Central memory CD4-positive, alpha-beta T cell (primary cell): Measurements from ENCODE around the gene AP1S1.
"Not testable (repeated sequence)": the region's sequence is repeated elsewhere in the genome, so short reads cannot be mapped to it uniquely, and the experiment has no call there.

Experiments used
- DNase-seq: peaks from one replicate; pipeline ENCODE4 v3.0.0; 2022
- total RNA-seq, 3 experiments: gene quantifications; one replicate each; lab custom pipeline; 2026; lab: John Stamatoyannopoulos, UW

Gene AP1S1
- total RNA-seq = 1.7 to 15.9 (median 9.8) reads per million in 3 experiments

GRCh38 chr7:101153969-101154692 lies at the start of gene AP1S1:
AP1S1 (plus strand) TSS chr7:101154476; CDS start chr7:101154515, 39 bp downstream.
- peak; percentile 90 for DNase-seq

- no peak for DNase-seq
Observed at GRCh38 chr7:101104799-101105198, 49.5 kb upstream of the AP1S1 start.

- not testable (repeated sequence) for DNase-seq
Observed at GRCh38 chr7:101105248-101105647, 49.0 kb upstream of the AP1S1 start.

DNA sequence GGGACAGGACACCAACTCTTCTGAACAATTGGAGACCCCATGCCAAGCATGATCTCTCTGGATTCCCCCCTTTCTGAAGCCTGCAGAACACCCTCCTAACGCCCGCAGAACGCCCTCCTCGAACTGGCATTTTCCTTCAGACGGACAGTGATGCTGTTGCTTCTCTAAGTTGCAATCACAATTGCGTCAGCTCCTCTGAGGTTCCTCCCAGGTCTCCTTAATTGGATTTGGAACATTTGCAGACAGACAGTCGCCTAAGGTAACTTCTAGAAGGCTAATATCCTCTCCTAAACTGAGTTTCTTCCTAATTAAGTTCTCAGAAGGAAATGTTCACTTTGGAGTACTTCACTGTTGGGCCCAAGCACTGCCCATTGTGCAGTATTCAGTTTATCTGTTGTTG lies 47.9 kb upstream of the AP1S1 start:
- no peak for DNase-seq

DNA sequence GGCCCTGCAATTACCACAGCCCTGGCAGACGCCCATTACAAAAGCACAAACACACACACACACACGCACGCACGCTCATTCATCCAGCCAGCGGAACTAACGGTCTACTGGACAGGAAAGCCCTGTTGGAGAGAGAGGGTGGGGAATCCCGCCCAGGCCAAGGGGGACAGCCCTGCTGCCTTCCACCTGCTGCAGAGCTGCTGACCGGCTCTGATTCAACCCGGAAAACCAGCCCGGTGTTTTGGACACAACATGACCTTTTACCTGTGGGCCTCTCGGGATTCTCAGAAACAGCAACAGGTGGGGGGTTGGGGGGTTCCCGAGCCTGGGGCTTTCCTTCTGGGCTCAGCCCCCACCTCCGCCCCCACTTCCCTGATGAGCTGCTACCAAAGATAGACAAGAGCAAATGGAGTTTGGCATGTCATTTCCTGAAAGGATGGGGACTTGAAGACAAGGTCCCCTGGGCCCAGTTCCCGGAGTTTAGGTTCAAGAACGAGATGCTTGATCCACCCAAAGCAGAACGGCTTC lies 45.9 kb upstream of the AP1S1 start:
- no peak for DNase-seq

GRCh38 chr7:101108961-101109360 lies 45.3 kb upstream of the AP1S1 start:
- no peak for DNase-seq

GRCh38 chr7:101109368-101109767 lies 44.9 kb upstream of the AP1S1 start:
- DNase-seq = no peak

DNA sequence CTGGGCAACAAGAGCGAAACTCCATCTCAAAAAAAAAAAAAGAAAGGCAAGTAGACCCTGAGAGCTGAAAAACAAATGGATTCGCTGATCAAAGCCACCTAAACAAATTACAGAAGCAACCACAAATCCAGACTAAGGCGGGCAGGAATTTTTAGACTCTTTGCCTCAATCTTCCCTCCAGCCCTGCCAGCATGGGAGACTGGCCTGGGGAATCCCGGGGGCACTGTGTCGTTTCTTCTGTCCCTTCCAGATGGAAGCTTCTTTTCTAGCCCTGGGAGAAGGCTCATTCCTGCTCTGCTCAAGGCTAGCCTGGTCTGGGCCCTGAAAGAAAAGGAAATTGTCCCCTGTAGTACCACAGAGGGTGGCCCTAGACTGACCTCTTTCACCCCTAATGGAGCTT lies 43.0 kb upstream of the AP1S1 start:
- DNase-seq = no peak

DNA sequence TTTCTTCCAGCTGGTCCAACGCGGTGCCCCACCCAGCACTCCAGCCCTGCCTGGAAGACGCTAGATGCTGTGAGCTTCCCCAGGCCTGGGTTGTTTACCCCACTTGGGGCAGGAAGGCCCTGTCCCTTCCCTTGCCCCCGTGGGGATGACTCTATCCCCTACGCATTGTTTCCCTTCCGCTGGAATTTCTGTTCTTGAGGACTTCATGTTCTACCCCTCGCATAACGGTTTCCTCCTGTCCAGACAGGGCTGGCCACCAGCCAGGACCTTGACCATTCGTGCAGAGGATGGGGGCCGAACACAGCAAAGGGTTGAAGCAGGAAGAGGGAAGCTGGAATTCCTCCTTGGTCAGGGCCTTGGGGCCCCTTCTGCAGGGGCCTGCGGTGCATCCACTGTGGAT lies 42.0 kb upstream of the AP1S1 start:
- DNase-seq = no peak

- DNase-seq = not testable (repeated sequence)
Observed at GRCh38 chr7:101113140-101113539, 41.1 kb upstream of the AP1S1 start.

DNA sequence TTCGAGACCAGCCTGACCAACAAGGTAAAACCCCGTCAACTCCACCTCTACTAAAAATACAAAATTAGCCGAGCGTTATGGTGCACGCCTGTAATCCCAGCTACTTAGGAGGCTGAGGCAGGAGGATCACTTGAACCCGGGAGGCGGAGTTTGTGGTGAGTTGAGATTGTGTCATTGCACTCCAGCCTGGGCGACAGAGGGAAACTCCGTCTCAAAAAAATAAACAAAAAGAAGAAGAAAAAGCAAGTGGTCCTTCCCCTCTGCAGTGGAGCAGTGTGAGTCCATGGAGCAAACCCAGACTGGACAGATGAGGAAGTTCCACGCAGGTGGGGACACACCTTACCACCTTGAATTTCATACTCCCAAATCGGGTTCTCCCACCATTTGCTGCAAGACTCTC lies 40.4 kb upstream of the AP1S1 start:
- no peak for DNase-seq

- no peak for DNase-seq
Observed at GRCh38 chr7:101114492-101114891, 39.8 kb upstream of the AP1S1 start.

DNA sequence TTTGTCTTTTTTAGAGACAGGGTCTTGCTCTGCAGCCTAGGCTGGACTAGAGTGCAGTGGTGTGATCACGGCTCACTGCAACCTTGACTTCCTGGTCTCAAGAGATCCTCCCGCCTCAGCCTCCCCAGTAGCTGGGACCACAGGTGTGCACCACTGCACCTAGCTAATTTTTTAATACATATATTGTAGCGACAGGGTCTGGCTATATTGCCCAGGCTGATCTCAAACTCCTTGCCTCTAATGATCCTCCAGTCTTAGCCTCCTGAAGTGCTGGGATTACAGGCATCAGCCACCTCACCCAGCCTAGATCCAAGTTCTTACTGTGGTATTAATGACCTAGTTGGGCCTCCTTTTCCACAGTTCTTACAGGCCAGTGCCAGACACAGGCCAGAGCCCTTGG lies 39.1 kb upstream of the AP1S1 start:
- DNase-seq = no peak

DNA sequence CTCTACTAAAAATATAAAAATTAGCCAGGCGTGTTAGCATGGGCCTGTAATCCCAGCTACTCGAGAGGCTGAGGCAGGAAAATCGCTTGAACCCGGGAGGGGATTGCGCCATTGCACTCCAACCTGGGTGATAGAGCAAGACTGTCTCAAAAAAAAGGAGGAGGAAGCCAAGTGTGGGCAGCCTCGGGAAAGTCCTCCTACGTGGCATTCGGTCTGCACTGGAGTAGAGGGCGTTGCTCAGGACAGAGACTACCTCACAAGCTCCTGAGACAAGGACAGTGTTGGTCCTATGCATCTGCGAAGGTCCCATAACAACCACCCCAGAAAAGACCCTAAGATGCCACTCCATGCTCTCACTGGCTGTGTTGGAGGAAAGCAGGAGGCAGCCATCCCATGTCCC lies 37.4 kb upstream of the AP1S1 start:
- no peak for DNase-seq

GRCh38 chr7:101118856-101119255 lies 35.4 kb upstream of the AP1S1 start:
- DNase-seq = no peak

- DNase-seq = no peak
Observed at GRCh38 chr7:101119876-101120275, 34.4 kb upstream of the AP1S1 start.

DNA sequence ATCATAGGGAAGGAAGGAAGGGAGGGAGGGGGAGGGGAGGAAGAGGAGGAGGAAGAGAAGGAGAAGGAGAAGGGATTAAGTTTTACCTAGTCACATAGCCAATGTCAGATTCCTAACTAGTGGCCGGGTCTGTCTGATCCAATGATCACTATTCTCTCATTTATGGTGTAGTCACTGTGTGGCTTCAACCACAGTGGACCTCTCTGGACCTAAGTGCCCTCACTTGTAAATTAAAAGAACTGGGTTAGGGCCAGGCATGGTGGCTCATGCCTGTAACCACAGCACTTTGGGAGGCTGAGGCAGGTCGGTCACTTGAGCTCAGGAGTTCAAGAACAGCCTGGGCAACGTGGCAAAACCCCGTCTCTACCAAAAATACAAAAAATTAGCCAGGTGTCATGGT lies 34.0 kb upstream of the AP1S1 start:
- no peak for DNase-seq

DNA sequence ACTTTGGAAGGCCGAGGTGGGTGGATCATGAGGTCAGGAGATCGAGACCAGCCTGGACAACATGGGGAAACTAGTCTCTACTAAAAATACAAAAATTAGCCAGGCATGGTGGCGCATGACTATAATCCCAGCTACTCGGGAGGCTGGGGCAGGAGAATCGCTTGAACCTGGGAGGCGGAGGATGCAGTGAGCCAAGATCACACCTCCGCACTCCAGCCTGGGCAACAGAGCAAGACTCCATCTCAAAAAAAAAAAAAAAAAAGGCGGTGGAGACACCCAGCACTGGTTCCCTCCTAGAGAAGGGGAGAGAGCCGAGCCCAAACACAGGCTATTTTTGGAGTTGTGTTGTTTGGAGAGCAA lies 32.7 kb upstream of the AP1S1 start:
- DNase-seq = not testable (repeated sequence)

DNA sequence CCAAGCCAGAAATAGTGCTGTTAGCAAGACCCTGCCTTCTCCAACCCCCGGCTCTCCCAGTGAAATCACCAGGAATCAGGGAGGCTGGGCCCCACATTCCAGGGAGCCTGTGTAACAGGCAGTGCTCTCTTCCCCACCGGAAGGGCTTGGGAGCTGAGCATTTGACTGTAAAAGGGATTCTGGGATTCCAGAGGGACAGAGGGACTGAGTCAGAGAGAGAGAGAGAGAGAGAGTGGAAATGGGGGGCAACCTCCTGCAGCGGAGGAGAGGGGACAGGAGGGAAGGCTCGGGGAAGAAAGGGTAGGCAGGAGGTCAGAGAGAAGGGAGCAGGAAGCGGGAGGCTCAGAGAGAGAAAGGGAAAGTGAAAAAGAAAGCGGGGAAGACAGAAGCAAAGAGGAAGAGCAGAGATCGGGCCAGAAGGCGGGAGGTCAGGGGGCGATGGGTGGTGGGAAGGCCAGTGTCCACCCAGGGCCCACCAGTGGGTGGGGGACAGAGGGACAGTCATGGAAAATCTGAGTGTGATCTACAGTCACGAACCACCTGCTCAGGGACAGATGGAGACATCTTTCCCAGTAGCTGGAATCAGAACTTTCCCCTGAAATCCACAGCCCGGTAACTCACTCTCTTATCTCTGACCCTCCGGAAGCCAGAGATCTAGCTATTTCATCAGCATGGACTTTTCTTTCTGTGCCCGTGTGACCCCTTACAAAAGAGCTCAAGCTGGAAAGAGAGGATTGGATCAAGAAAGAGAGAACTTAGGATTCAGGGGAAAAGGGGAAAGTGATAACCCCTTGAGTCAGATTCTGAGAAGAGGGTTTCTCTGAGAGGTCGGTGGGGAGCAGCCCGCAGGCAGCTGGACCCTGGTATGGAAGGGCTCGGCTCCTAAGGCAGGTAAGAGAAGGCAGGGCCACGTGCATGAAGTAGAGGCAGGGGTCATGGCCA lies 32.0 kb upstream of the AP1S1 start:
- no peak for DNase-seq

GRCh38 chr7:101122933-101123702 lies 31.2 kb upstream of the AP1S1 start:
- DNase-seq = no peak

- DNase-seq = no peak
Observed at GRCh38 chr7:101123703-101124068, 30.6 kb upstream of the AP1S1 start.

DNA sequence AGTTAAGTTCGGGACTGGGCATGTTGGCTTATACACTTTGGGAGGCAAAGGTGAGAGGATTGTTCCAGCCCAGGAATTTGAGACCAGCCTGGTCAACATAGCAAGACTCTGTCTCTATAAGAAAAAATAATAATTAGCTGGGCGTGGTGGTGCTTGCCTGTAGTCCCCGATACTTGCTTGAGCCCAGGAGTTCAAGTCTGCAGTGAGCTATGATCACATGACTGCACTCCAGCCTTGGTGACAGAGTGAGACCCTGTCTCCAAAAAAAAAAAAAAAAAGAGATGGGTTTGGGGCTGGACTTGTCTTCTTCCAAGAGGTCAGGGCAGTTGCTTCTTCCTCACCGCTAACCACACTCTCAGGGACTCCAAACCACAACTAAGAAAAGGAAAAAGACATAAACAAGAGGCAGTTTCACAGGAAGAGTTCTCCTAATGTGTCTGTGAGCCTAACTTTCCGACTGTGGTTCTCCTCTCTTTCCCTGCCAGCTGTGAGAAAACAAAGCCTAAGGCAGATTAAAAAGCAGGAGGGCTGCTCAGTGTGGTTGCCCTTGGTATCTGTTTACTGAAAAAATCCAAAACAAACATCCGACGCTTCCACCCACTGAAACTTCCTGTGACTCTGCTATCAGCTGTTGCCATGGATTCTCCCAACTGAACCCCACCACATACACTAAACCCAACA lies 29.8 kb upstream of the AP1S1 start:
- no peak for DNase-seq
